IMR-90 (cell line): Measurements from ENCODE around the gene FOXP1. TPM values are rescaled to one million over a fixed set of nuclear protein-coding genes. Genes with fewer than 3 reads are reported as not detected.

Experiments
- ATAC-seq: fragments of 200-7000 bp; cut with Tn5 transposase; 2 replicates; pipeline ENCODE4 v1.9.1; 2020; ENCODE audit warnings: low read depth, mild to moderate bottlenecking, moderate library complexity
- BruUV-seq: library from RNA; stranded (reverse); fragments of 400-500 nt; replicated peaks from 2 replicates; lab custom pipeline; 2021; lab: Mats Ljungman, UMichigan
- CTCF ChIA-PET: fragments of 300-600 bp; formaldehyde crosslinking; extraction: SDS; loops from one replicate; lab custom pipeline; 2021; ENCODE audit warnings: antibody characterized with exemption; lab: Yijun Ruan, JAX
- POLR2A ChIA-PET: fragments of 300-600 bp; sonication (Branson Sonifier 250); formaldehyde crosslinking; loops from one replicate; lab custom pipeline; 2022; ENCODE audit warnings: antibody characterized with exemption; ENCODE audit not compliant: unreplicated experiment; lab: Charles Lee
- DNase-seq: peaks from one replicate; pipeline ENCODE4 v3.0.0; 2013
- H2AFZ ChIP-seq: replicated peaks from 2 replicates; pipeline ENCODE3; 2013; ENCODE audit warnings: low read length, mild to moderate bottlenecking; ENCODE audit not compliant: poor library complexity
- H2AK5ac ChIP-seq: 2 replicates; pipeline ENCODE4 v1.6.1; 2013; ENCODE audit warnings: low read depth, low read length, inconsistent platforms
- H2AK9ac ChIP-seq: replicated peaks from 2 replicates; pipeline ENCODE3; 2013; ENCODE audit warnings: mild to moderate bottlenecking, low read depth, low read length, moderate library complexity; ENCODE audit not compliant: poor library complexity
- H2BK120ac ChIP-seq: 2 replicates; pipeline ENCODE4 v1.6.1; 2013; ENCODE audit warnings: low read depth, low read length, inconsistent platforms
- H2BK15ac ChIP-seq: 3 replicates; pipeline ENCODE4 v1.6.1; 2013; ENCODE audit warnings: low read depth, low read length, inconsistent platforms
- H2BK20ac ChIP-seq: 2 replicates; pipeline ENCODE4 v1.6.1; 2013; ENCODE audit warnings: low read depth, mild to moderate bottlenecking, inconsistent platforms, low read length, moderate library complexity
- H2BK5ac ChIP-seq: 2 replicates; pipeline ENCODE4 v1.6.1; 2013; ENCODE audit warnings: mild to moderate bottlenecking, low read depth, low read length, inconsistent platforms; ENCODE audit not compliant: poor library complexity, severe bottlenecking
- H3K14ac ChIP-seq: replicated peaks from 2 replicates; pipeline ENCODE4 v1.6.1; 2013; ENCODE audit warnings: low read depth, low read length, inconsistent platforms
- H3K18ac ChIP-seq: 2 replicates; pipeline ENCODE4 v1.6.1; 2013; ENCODE audit warnings: low read depth, low read length, control low read depth
- H3K23ac ChIP-seq: 2 replicates; pipeline ENCODE4 v1.6.1; 2013; ENCODE audit warnings: low read depth, low read length, inconsistent platforms
- H3K27ac ChIP-seq: 2 replicates; pipeline ENCODE4 v1.5.1; 2013; ENCODE audit warnings: mild to moderate bottlenecking, control low read depth, low read length; ENCODE audit not compliant: insufficient read depth
- H3K27me3 ChIP-seq: 2 replicates; pipeline ENCODE4 v1.6.1; 2013; ENCODE audit warnings: low read length; ENCODE audit not compliant: control insufficient read depth, insufficient read depth
- H3K36me3 ChIP-seq: 2 replicates; pipeline ENCODE4 v1.6.1; 2013; ENCODE audit warnings: low read length, mixed read lengths; ENCODE audit not compliant: control insufficient read depth, insufficient read depth
- H3K4ac ChIP-seq: 2 replicates; pipeline ENCODE4 v1.6.1; 2013; ENCODE audit warnings: low read depth, low read length, inconsistent platforms
- H3K4me1 ChIP-seq: 2 replicates; pipeline ENCODE4 v1.6.1; 2013; ENCODE audit warnings: low read length, mixed read lengths; ENCODE audit not compliant: control insufficient read depth, insufficient read depth
- H3K4me2 ChIP-seq: 2 replicates; pipeline ENCODE4 v1.6.1; 2013; ENCODE audit warnings: low read depth, mild to moderate bottlenecking, control low read depth, low read length, moderate library complexity
- H3K4me3 ChIP-seq: 2 replicates; pipeline ENCODE4 v1.5.1; 2013; ENCODE audit warnings: low read depth, mild to moderate bottlenecking, control low read depth, low read length, moderate library complexity; ENCODE audit not compliant: insufficient read depth
- H3K56ac ChIP-seq: 2 replicates; pipeline ENCODE4 v1.6.1; 2013; ENCODE audit warnings: low read length, inconsistent platforms; ENCODE audit not compliant: insufficient read depth; ENCODE audit errors: extremely low read depth
- H3K79me1 ChIP-seq, 2 experiments: 2 replicates each; pipeline ENCODE4 v1.6.1; 2013; ENCODE audit warnings: low read length in 2 of 2, inconsistent platforms in 1 of 2, low read depth in 1 of 2
- H3K9ac ChIP-seq: 2 replicates; pipeline ENCODE4 v1.6.1; 2013; ENCODE audit warnings: low read depth, low read length, control low read depth
- H3K9me1 ChIP-seq: 2 replicates; pipeline ENCODE4 v1.6.1; 2013; ENCODE audit warnings: low read length, inconsistent platforms; ENCODE audit not compliant: insufficient read depth
- H3K9me3 ChIP-seq: 2 replicates; pipeline ENCODE4 v1.6.1; 2013; ENCODE audit warnings: low read length; ENCODE audit not compliant: control insufficient read depth, insufficient read depth
- H4K20me1 ChIP-seq: 2 replicates; pipeline ENCODE4 v1.6.1; 2013; ENCODE audit warnings: low read length, inconsistent platforms; ENCODE audit not compliant: insufficient read depth
- H4K5ac ChIP-seq: 2 replicates; pipeline ENCODE4 v1.6.1; 2013; ENCODE audit warnings: mild to moderate bottlenecking, low read depth, low read length, control low read depth
- H4K8ac ChIP-seq, 2 experiments: 2 replicates each; pipeline ENCODE4 v1.6.1; 2013; ENCODE audit warnings: low read depth in 2 of 2, low read length in 2 of 2, control low read depth in 1 of 2, inconsistent platforms in 1 of 2
- H4K91ac ChIP-seq: 2 replicates; pipeline ENCODE4 v1.6.1; 2013; ENCODE audit warnings: low read depth, low read length, inconsistent platforms; ENCODE audit not compliant: insufficient read depth
- CHD1 ChIP-seq: IDR thresholded peaks from 2 replicates; pipeline ENCODE4 v1.6.1; 2012; ENCODE audit warnings: low read depth, low read length, improper control_type of control experiment
- CTCF ChIP-seq: conservative IDR thresholded peaks from 2 replicates; pipeline ENCODE4 v1.5.1; 2012; ENCODE audit warnings: mild to moderate bottlenecking, low read depth, low read length, improper control_type of control experiment
- FOS ChIP-seq: fragments of 150-350 bp; IDR thresholded peaks from 2 replicates; pipeline ENCODE4 v1.6.1; 2016; ENCODE audit warnings: low read depth, low read length
- MAFK ChIP-seq: IDR thresholded peaks from 2 replicates; pipeline ENCODE4 v1.6.1; 2012; ENCODE audit warnings: low read depth, low read length, improper control_type of control experiment
- RAD21 ChIP-seq: IDR thresholded peaks from 2 replicates; pipeline ENCODE4 v1.6.1; 2012; ENCODE audit warnings: low read length, improper control_type of control experiment
- WGBS, 2 experiments: methylation state at CpG; one replicate each; pipeline versions ENCODE4 v1.1.5 to v1.1.7; 2013; ENCODE audit warnings: missing lambda C conversion rate in 2 of 2; ENCODE audit not compliant: insufficient read length in 1 of 2; ENCODE audit errors: extremely low coverage in 2 of 2; 5-methylcytosine and 5-hydroxymethylcytosine counted together
- dilution Hi-C: fragments of 300-500 bp; cut with HindIII; formaldehyde crosslinking; loops from one replicate; pipeline ENCODE4 v1.14.3; 2018; ENCODE audit warnings: low sequenced_read_pairs; ENCODE audit not compliant: unreplicated experiment
- in situ Hi-C: fragments of 300-500 bp; cut with MboI; formaldehyde crosslinking; loops from 3 replicates; pipeline ENCODE4 v1.14.3; 2019; ENCODE audit warnings: low sequenced_read_pairs, inconsistent platforms, mixed read lengths
- intact Hi-C: fragments of 100-400 bp; cut with micrococcal nuclease; formaldehyde crosslinking; loops from 2 replicates; pipeline ENCODE4 v1.10.0; 2022
- polyA plus RNA-seq, 3 experiments: library from polyadenylated mRNA; depleted of rRNA; stranded (reverse); fragments of >200 nt; gene quantifications; 2 replicates each; pipeline ENCODE4 v1.2.3, GENCODE V29; 2012; ENCODE audit warnings: low replicate concordance in 1 of 3
- total RNA-seq: library from RNA; depleted of rRNA; stranded (reverse); fragments of >200 nt; gene quantifications from 2 replicates; pipeline ENCODE4 v1.2.3, GENCODE V29; 2012

The FOXP1 gene
- total and polyA plus RNA-seq, 2 of the 4 experiments (the other 2 are of a cell fraction) = 37.0 to 132 TPM

DNA sequence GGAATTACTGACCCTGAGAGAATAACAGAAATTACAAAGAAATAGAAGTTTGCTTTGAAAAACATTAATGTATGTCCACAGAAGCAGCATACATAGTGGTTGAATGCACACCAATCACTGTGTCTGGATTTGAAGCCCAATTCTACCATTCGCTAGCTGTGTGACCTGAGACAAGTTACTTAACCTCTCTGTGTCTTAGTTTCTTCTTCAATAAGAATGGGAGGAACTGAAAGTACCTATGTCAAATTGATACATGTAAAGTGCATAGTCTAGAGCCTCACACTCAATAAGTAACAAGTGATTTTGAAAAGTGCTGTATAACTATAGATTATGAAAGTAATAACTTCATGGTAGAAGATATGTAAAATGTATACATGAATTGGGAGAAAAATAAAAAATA is 457.8 kb downstream of the FOXP1 start:
- POLR2A ChIA-PET = no interaction called here
- no peaks in the 10 kb centered on the region for H3K36me3 ChIP-seq
- H3K9ac ChIP-seq = no peak overlapping the region
- no CpG with 5 or more reads among the region's 1 CpG for WGBS, 2 experiments
- H4K91ac ChIP-seq = no peak overlapping the region
- peaks cover 3% of the 10 kb centered on the region for H3K4me1 ChIP-seq
- intact Hi-C loops (loop anchor here (5.0 kb wide), 1 partner anchor 408 kb away; no protein-coding TSS in a partner anchor), in situ Hi-C loops (no loop called here), dilution Hi-C loops (no loop called here)
- H3K27me3 ChIP-seq = no peaks in the 10 kb centered on the region
- no peak overlapping the region for H3K4me2 ChIP-seq
- ATAC-seq (no peak), DNase-seq (no peak)
- CTCF ChIA-PET = no interaction called here
- no peak overlapping the region for H2BK20ac ChIP-seq
- no peak overlapping the region for H3K14ac ChIP-seq
- BruUV-seq = no TSS peak
- no peak overlapping the region for H4K8ac ChIP-seq
- no peak overlapping the region for H3K56ac ChIP-seq
- no peaks in the 10 kb centered on the region for H3K9me3 ChIP-seq
- H2AK9ac ChIP-seq = no peak overlapping the region
- H3K4me3 ChIP-seq = no peak overlapping the region
- H3K18ac ChIP-seq = no peak overlapping the region
- H2AK5ac ChIP-seq = no peak overlapping the region
- no peaks in the 10 kb centered on the region for H4K20me1 ChIP-seq
- no peak overlapping the region for H3K27ac ChIP-seq
- no peak overlapping the region for H2AFZ ChIP-seq
- no peak for TF ChIP-seq MAFK
- no peak for TF ChIP-seq CHD1
- no peak for TF ChIP-seq CTCF
- TF ChIP-seq RAD21 = no peak
- TF ChIP-seq FOS = no peak
- H3K23ac ChIP-seq = no peak overlapping the region
- peaks cover 4% of the 10 kb centered on the region; the same call in 1 of the 2 replicates for H3K9me1 ChIP-seq
- H3K79me1 ChIP-seq = peaks cover 33 to 67% of the 10 kb centered on the region in 2 experiments
- no peak overlapping the region for H2BK15ac ChIP-seq
- no peak overlapping the region for H3K4ac ChIP-seq
- H2BK5ac ChIP-seq = no peak overlapping the region
- H2BK120ac ChIP-seq = no peak overlapping the region
- no peak overlapping the region for H4K5ac ChIP-seq
